HG02973 (cell line): Measurements from ENCODE around the gene CFAP58.

Experiments
- ATAC-seq: cut with Tn5 transposase; IDR thresholded peaks from one replicate; pipeline ENCODE4 v1.9.1; 2021; ENCODE audit warnings: moderate library complexity; ENCODE audit not compliant: unreplicated experiment

CFAP58 gene

DNA sequence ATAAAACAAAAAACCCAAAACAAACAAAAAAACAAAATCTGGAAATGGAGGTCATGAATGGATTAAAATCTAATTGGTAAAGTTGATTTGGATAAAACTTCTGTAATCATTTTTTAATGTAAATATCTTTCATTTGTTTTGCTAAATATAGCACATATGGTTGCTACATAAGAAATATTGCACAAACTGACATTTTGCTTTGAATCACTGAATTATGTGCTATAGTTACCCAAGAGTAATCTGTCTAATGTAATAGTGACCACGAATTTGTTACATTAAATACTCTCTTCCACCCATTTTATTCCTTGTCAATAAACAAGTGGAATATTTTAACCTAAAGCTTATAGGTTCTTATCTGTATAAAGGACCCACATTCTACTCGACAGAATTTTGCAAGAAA is 6.2 kb downstream of the CFAP58 start:
- no peak for ATAC-seq

DNA sequence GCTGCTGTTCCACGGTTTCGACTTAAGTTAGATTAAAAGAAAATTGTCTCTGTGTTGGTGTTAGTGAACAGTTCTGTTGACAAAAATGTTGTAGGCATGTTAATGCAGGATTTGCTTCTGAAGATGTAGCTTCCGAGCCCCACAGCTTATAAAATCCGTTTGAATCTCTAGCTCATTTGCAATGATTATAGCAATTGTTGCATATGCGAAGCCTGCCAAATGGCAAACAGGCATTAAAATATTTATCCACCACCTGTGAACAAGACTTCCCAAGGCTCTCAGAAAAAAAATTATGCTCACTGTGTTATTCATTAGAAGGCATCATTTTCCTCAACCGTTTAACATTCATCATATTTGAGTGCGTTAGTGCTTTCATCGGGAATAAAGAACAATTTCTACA is 14.3 kb downstream of the CFAP58 start:
- ATAC-seq: no peak

DNA sequence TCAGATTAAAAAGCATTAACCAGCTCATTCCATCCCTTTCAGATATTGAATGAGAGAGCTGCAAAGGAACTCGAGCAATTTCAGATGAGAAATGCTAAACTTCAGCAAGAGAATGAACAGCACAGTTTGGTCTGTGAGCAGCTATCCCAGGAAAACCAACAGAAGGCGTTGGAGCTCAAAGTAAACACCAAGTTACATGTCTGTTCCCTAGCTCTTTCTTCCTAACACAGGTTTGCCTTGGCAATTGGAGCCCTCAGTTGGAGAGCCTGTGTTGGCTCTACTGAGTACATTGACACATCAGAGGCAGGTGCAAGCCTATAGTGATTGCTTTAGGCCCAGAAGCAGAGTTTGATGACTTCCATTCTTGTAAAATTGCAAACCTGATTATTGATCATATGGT is 14.7 kb downstream of the CFAP58 start:
- no peak for ATAC-seq

DNA sequence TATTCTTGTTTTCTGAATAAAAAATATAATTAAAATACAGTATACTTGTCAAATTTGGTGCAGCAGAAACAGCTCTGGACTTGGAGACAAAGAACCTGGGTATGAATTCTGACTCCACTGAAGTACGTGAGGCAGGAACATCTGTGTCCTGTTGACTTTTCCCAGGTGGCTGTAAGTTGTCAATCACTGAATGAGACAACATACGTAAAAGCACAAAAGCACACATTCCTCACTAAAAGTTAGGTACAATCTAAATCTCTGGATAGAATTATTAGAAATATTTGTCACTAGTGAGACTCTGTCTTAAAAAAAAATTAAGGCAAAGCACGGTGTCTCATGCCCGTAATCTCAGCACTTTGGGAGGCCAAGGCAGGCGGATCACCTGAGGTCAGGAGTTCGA is 18.1 kb downstream of the CFAP58 start:
- ATAC-seq: no peak

DNA sequence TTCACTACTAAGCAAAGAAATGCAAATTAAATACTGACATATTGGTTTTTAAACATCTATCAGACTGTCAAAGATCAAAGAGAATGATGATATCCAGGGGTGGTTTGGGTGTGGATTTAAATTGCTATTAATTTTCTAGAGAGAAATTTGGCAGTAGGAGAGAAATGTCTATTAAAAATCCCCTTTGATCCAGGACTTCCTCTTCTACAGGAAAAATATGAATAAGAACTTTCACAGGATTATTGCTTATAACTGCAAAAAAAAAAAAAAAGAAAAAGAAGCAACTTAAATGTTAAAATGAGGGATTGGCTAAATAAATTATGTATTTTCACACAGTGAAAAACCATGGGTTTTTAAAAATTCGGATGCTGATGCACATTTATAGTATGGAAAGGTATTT is 21.0 kb downstream of the CFAP58 start:
- ATAC-seq: no peak

DNA sequence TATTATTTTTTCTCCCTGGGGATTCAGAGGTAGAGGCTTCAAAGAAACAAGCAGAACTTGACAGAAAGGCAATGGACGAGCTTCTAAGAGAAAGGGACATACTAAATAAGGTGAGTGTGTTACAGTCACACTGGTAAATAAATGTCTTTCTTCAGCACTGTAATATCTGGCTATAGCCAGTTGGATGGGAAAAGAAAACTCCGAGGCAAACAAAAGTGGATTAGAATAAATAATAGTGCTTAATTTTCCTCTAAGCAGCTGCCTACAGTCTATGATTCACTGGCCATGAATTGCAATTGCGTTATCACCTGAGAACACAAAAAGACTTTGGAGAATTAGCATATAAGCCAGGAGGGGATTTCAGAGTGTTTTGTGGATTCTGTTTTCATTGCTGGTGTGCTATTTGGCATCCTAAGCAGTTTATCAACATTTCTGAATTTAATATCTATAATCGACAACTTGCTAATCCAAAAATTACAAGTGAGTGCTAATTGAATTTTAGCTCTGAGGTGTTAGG is 23.2 kb downstream of the CFAP58 start:
- no peak for ATAC-seq

DNA sequence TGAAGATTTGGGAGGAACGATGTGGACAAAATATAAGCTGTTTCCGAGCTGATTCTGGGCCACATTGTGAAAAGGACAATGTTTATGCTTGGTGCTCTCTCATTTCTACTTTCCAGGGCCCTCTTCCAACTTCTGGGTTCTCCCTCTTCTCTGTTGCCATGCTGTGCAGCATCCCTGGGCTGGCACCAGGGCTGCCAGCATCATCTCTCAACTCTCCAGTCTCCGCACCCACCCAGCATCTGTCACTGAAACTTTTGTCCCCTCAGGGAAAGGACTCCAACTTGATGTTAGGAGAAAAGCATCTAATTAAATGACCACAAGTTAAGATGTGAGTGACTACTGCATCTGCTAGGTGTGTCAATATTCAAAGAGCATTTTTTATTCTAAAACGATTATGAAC is 26.7 kb downstream of the CFAP58 start:
- ATAC-seq: no peak

DNA sequence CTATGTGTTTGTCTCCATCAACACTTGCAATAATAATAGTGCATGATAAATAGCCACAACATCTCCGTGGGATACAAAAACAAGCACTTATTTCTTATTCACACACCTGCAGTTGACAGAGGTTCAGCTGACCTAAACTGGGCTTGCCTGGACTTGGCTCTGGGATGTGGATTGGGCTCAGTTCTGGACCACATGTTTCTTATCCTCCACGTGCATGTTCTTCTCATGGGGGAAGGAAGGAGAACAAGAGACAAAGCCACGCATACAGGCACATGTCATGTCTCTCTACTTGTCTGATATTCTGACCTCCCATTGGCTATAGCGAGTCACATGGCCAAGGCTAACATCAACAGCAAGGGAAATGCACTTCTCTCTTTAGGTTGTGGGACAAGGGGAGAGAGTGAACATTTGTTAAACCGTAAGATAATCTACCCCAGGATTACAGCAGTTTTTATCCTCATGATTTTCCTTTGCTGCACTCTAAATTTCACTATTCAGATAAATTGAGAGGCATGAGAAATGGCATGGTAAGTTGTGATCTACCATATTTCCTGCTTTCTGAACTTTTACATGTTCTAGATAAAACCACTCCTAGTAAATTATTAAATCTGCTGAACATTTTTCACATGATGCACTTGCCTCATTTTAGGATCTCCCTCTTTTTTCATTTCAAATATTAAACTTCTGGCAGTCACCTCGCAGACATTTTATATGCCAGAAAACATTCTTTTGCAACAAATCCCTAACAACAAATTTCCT is 33.7 kb downstream of the CFAP58 start:
- peak; percentile 84 for ATAC-seq

DNA sequence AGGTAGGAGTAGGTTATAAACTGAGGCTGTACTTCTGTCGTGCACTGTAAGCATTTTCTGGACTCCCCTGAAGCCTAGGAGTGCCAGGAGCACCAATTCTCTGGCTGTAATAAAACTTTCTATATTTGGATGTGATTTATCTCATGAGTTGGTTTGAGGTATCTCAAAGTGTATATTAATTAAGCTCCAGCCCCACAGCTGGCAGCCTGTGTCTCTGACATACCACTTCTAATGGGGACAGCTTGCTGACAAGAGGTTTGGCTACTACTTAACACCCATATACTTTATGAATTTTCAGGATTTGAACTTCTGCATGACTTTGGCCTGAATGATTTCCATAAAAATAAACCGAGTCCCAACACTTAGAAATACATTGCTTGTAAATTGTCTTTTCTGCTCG is 35.2 kb downstream of the CFAP58 start:
- ATAC-seq: no peak

DNA sequence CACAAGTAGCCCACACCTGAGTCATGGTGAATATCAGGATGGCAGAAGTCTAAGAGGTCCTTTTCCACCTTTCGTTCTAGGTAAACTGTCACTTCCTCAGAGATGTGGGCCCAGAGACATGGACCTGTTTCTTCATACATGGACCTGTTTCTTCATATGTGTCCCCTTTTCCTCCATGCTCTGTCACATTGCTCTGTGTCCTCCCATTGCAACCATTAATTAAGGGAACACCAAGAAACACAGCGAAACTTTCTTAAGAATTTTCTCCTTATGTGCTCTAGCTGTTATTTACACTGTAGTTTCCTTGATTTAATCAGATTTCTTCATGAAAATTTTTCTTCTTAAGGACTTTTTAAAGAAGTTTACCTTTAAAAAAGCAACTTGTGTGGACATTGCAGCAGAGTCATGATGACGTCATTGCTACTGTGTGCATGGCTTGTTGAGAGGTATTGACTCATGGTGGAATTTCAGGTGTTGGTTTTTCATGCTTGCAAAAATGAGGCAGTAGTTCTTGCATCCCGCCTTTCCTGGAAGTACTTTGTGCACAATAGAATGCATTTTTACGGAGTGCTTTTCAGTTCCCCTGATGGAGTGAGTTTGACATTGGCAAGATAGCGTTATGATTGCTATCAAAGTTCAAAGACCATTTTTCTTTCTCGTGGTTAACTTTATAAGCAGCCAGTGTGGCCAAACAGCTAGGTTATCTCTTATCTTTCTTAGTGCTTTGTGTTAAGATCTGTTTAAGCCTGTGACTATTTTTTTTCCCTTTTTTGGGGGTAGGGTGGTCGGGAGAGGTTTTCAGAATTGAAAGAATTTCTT is 37.7 kb downstream of the CFAP58 start:
- no peak for ATAC-seq

DNA sequence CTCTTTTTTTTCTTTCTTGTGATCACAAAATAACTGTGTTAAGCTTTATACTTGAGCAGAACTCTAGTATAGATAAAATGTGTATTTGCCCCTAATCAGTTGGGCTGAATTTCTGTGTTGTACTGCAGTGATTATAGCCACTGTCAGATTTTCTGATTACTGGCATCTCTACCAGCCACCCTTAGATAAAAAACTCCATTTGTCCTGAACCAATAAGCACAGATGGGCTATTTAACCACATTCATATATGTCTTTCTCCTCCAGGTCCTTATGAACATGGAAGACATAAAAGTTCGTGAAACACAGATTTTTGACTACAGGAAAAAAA is 38.3 kb downstream of the CFAP58 start:
- ATAC-seq: no peak

DNA sequence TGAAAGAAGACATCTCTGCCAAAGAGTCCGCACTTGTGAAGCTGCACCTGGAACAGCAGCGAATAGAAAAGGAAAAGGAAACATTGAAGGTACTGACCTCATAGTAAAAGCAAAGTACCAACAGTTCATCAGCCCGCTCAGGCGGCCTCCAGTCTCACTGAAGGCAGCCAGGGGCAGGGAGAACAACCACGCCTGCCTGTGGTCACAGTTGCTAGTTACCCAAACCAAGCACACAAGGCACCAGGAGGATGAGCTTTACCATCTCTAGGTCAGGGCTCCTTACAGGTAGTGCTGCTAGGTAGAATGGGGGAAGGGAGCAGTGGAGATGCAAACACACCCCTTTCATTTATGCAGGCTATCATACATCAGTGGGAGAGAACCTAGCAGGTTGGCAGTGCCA is 39.8 kb downstream of the CFAP58 start:
- no peak for ATAC-seq

DNA sequence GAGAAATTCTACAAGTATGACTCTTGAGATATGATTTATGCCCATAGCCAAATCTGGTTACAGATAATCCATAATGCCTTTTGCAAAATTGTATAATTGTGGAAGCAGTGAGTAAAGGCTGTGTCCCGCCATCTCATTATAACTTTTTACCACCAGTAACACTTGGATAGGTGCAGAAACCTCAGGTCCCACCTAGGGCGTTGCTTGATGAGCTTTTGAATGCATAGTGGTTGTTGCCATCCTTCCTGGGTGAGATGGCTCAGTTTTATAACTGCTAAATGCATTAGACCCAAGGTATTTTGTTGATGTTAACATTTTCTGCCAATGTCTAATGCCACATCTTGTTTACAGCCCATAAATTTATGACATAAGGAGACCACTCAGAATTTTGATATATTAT is 42.9 kb downstream of the CFAP58 start:
- ATAC-seq: no peak

DNA sequence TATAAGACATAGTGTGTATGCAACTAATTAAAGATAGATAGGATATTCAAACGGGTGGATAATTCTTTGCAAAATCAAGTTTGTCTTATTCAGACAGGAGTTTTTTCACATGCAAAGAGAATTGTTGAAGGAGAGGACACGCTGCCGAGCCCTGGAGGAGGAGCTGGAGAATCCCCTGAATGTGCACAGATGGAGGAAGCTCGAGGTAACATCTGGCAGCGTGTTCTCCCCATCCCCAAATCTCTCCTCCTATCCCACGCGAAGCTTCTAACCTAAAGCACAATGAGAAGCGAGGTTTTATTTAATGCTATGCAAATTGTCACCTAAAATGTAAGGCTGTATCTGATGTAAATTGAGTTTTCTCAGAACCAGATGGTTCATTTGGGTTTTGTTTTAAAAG is 50.0 kb downstream of the CFAP58 start:
- no peak for ATAC-seq

DNA sequence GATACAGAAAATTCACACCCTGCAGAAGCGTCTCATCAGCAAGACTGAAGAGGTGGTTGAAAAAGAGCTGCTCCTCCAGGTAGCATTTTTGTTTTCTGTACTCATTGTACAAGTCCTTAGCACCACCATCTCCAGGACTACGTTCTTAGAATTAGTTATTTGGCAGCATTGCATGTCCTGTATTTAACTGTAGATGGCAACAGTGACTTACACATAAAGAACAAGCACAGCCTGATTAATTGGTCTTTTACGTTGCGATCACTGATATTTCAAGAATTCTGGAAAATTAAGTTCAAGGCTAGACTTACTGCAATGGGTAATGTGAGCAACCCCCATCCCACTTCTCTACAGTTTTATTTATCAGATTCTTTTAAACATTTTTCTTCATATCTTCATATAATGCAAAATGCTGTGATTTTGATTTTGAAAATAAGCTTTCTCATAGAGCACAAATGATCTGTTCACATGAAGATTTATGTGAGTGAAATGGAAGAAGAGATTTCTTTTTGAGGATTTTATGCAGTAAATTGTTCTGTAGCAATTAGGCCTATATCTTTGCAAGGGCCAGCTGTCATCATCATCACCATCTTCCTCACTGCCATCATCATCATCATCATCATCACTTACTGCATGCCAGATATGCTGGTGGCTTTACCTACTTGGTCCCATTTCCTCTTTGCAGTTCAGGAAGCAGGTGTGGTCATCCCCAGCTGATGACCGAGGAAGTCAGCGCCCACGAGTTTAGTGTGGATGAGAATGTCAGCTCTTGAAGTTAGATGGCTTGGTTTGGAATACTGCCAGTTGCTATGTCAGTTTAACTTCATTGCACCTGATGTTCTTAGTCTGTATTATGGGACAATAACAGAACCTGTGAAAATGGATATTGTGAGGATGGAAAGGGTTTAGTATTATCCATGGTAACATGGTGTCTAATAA is 53.4 kb downstream of the CFAP58 start:
- no peak for ATAC-seq

DNA sequence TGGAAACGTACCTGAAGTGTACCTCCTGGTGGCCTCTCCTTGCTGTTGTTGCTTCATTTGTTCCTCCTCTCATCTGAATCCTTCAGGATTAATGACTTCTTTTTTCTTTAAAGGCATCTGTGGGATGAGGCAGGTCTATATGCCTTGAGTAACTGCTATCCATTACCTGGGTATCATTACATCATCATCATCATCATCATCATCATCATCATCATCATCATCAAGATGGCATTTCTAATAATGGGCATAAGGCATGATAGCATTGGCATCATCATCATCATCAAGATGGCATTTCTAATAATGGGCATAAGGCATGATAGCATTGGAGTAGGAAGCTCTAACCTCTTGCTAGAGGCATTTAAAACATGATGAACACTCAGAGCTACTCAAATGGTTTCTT is 59.9 kb downstream of the CFAP58 start:
- no peak for ATAC-seq

DNA sequence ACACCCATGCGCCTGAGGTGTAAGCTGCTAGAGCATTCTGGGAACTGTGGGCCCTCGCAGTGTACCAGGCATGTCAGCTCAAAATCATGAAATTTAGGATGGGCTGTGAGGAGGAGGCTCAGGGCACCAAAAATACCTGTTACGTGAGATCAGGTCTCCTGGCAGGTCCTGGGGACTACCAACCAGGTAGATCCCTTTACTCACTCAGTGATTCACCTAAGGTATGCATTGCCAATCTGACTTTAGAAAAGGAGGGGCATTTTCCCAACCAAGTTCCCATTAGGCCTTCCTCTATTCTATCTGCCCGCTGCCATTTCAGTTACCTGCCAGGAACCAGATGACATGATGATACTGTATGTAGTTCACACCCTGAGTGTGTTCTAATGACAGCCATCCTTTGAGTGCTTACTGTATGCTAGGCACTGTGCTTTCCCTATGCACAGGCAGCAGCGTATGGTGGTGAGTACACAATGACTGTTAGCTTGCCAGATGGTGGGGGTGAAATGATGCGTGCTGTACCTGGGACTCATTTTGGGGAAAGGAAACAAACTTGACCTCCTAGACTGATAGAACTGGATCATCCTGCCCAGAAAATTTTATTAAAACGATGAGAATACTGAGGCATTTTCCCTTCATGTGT is 62.0 kb downstream of the CFAP58 start:
- no peak for ATAC-seq

DNA sequence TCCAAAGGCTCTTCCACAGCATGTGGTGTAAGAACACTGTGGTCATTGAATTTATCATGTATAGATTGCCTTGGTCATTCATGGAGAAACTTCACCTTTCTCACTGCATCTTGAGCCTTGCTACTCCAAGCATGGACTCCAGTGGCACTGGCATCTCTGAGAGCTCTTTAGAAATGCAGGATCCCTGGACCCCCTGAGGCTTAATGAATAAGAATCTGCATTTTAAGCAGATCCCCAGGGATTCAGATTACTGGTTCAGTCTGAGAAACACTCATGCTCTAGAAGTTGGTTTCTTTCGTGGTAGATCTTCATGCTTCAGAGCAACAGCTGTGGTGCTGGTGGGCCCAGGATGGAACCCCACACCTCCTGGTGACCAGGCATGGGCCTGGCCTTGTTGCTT is 63.2 kb downstream of the CFAP58 start:
- ATAC-seq: no peak

DNA sequence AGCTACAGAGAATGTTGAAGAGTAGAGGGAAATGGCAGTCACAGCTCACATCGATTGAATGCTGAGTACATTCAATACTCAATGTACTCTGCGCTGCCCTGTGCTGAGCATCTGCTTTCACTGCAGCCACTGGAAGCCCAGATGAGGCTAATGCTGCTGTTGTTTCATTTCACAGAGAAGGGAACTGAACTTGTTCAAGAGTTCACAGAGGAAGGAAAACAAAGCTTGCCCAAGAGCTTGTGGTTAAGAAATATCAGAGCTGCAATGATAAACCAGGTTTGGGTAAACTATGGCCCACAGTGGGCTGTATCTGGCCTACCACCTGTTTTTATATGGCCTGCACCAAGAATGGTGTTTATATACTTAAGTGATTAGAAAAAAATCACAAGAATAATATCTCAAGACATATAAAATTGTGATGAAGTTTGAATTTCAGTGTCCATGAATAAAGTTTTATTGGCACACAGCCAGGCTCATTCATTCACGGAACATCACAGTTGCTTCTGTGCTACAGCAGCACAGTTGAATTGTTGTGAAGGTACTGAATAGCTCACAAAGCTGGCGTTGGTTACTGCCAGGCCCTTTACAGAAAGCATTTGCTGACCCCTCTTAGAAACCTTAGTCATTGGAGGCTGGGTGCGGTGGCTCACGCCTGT is 64.1 kb downstream of the CFAP58 start:
- ATAC-seq: no peak

DNA sequence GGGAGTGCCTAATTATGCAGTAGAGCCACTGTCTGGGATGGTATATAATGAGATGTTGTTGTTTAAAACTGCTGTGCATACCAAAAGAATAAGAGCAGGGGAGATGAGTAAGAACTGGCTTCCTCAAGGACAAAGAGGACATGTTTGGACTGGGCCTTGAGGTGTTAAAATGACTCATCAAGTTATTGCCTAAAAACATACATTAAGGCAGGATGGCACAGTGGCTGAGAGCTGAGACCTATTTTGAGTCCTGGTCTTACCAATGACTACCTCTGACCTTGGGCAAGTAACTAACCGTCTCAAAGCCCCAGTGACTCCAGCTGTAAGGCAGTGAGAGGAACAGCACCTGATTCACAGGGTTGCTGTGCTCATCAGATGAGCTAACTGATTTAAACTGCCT is 71.1 kb downstream of the CFAP58 start:
- peak; percentile 96 for ATAC-seq
